ENCODE results near the gene ARIH2. TPM values are rescaled to one million over a fixed set of nuclear protein-coding genes. Genes with fewer than 3 reads are reported as not detected.

Gene ARIH2
- total and polyA plus RNA-seq, 2 of the 4 experiments (the other 2 are of a cell fraction): 62.3 to 93.7 TPM

GRCh38 chr3:48982016-48982415 lies 63.4 kb downstream of the ARIH2 start:
- TF ChIP-seq MAFK (IDR thresholded peaks at IDR 0.05; ENCODE audit: low read depth, low read length) (peak; percentile 94), RCOR1 (IDR thresholded peaks at IDR 0.05; ENCODE audit: insufficient replicate concordance, low read length) (no peak)
- Histone ChIP-seq H2AFZ (replicated peaks; ENCODE audit: low read length, poor library complexity) (no peak overlapping the region), H2BK15ac (ENCODE audit: low read depth, low read length) (no peak overlapping the region), H2AK5ac (ENCODE audit: low read depth, low read length) (no peak overlapping the region), H3K4me3 (ENCODE audit: insufficient read depth, low read depth, low read length) (no peak overlapping the region), H3K27me3 (ENCODE audit: control insufficient read depth, insufficient read depth, low read length) (no peaks in the 10 kb centered on the region), H4K8ac (ENCODE audit: low read depth in 2 of 2, low read length in 2 of 2) (no peak overlapping the region), H2BK120ac (ENCODE audit: low read depth, low read length) (no peak overlapping the region), H2BK20ac (ENCODE audit: low read depth, low read length) (no peak overlapping the region), H3K9ac (ENCODE audit: low read depth, low read length) (no peak overlapping the region), H3K4me2 (ENCODE audit: low read depth, low read length) (no peak overlapping the region), H3K36me3 (ENCODE audit: control insufficient read depth, insufficient read depth, low read length) (peaks cover 61% of the 10 kb centered on the region), H4K20me1 (ENCODE audit: insufficient read depth, low read length) (no peaks in the 10 kb centered on the region), H3K4ac (ENCODE audit: low read depth, low read length) (no peak overlapping the region), H2AK9ac (replicated peaks; ENCODE audit: low read depth, low read length, poor library complexity) (no peak overlapping the region), H3K9me3 (ENCODE audit: control insufficient read depth, insufficient read depth, low read length) (no peaks in the 10 kb centered on the region), H3K79me1 (ENCODE audit: low read depth in 1 of 2, low read length in 2 of 2) (peaks cover 21 to 25% of the 10 kb centered on the region in 2 experiments; a peak in 3 of 4 replicates), H3K14ac (replicated peaks; ENCODE audit: low read depth, low read length) (no peak overlapping the region), H4K5ac (ENCODE audit: low read depth, low read length) (no peak overlapping the region), H3K27ac (ENCODE audit: insufficient read depth, low read length) (no peak overlapping the region), H3K18ac (ENCODE audit: low read depth, low read length) (no peak overlapping the region), H2BK5ac (ENCODE audit: low read depth, low read length, poor library complexity, severe bottlenecking) (no peak overlapping the region), H3K56ac (ENCODE audit: extremely low read depth, insufficient read depth, low read length) (no peak overlapping the region), H3K4me1 (ENCODE audit: control insufficient read depth, insufficient read depth, low read length) (no peaks in the 10 kb centered on the region), H3K23ac (ENCODE audit: low read depth, low read length) (no peak overlapping the region), H4K91ac (ENCODE audit: insufficient read depth, low read depth, low read length) (no peak overlapping the region), H3K9me1 (ENCODE audit: insufficient read depth, low read length) (peaks cover 5% of the 10 kb centered on the region; the same call in 1 of the 2 replicates)
- no peak for ATAC-seq (ENCODE audit: low read depth)
- BruUV-seq (replicated peaks): no TSS peak
- in situ Hi-C loops (cut with MboI; ENCODE audit: low sequenced_read_pairs) (no loop called here), dilution Hi-C loops (cut with HindIII; ENCODE audit: low sequenced_read_pairs, unreplicated experiment) (no loop called here), intact Hi-C loops (cut with micrococcal nuclease) (no loop called here)
- CTCF ChIA-PET: interaction anchor here (1.1 kb wide), 1 partner anchor 25 kb away, joined by 3 read pairs; the partner anchor contains the start of gene WDR6
- POLR2A ChIA-PET (ENCODE audit: unreplicated experiment): no interaction called here
- no peak for DNase-seq

Data from IMR-90 (cell line).